Germinal center (tissue), 1 donor: ENCODE results near the gene MAVS.
"Not testable (repeated sequence)": the region's sequence is repeated elsewhere in the genome, so short reads cannot be mapped to it uniquely, and the experiment has no call there.

Source experiments
- DNase-seq: peaks from one replicate; pipeline ENCODE4 v3.0.0; 2012; ENCODE audit warnings: mixed read lengths, low spot score

Gene MAVS

GRCh38 chr20:3815703-3816315 is 30.8 kb upstream of the MAVS start:
- DNase-seq = no peak

DNA sequence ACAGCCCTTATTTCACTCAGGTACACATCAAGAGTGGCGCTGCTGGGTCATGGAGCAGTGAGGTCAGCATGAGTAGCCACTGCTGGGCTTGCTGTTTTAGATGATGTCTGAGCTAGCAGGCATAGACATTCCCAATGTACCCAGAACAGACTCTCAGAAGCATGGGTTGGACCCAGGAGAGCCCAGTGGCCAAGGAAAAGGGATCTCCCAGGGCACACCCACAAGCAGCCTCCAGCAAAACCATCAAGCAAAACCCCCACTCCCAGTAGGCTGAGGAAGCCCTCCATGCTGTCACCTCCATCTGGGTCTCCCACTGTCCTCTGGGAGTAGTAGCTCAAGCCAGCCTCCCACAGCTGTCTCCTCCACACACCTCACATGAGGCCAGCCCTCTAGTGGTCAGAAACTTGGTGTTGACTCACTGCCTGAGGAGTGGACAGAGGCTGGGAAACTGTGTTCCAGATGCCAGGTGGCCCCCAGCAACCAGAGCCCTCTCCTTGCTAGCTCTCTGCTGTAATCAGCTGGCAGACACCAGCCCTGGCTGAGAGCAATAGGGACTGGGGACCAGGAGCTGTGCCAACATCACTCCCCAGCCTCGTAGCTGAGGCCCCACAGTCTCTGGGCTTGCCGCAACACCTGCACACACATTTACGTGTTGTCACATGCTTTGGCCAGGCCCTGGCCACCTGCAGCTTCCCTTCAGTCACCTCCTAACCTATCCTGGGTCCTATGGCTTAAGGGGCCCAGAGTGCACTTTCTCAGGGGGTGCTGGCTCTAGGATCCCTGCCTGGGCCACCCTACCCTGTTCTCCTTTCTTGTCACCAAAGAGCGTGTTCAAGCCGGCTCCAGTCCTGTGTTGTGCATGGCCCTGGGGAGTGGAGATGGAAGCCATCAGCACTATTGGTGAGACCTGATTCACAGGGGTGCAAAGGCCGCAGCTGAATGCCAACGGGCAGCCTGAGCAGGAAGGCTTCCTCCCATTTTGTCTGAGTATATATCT is 28.2 kb upstream of the MAVS start:
- DNase-seq = no peak

DNA sequence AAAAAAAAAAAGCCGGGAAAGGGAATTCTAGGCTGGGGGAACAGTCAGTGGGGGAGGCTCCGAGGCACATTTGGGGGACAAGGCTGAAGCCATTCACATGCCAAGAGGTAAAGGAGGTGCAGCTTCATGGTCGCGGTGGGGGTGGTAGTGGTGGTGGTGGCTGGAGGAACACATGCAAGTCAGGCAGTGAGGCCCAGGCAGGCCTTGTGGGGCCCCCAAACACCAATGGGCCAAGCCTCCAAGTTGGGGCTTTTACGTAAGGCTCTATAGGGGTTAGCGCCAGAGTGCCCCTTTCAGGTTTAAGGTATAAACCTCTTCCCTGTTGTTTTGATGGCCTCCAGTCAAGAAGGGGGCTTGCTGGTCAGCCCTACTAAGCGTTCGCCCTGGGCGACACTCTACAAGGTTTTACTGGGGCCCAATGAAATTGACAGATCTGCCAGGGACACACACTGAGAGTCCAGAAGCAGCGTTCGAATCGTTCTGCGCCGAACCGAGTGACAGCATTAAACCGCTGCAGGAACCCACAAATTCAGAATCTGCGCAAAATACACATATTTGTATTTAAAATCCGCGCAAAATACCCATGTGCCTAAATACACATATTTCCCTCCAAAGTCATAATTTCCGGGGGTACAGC is 27.1 kb upstream of the MAVS start:
- no peak for DNase-seq

GRCh38 chr20:3820048-3820900 is 26.4 kb upstream of the MAVS start, which contains the start of gene AP5S1:
Gene AP5S1, plus strand, starts transcription at chr20:3820547. Its CDS starts 1,571 bp downstream, at chr20:3822118.
- DNase-seq = peak; percentile 88

- no peak for DNase-seq
Observed at GRCh38 chr20:3820901-3821727, 25.5 kb upstream of the MAVS start.

DNA sequence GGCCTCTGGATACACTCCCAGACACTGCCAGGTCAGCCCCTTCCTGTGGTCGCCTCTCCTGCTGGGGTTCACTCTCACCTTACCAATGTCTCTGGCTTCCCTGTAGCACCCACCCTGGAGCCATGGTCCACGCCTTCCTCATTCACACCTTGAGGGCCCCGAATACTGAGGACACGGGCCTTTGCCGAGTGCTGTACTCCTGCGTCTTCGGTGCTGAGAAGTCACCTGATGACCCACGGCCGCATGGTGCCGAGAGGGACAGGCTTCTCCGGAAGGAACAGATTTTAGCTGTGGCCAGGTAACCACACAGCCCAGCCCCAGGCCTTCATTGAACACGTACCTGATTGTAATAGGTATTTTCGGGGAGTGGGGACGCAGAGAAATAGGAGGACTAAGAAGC is 24.6 kb upstream of the MAVS start:
- no peak for DNase-seq

- DNase-seq = no peak
Observed at GRCh38 chr20:3823881-3824280, 22.8 kb upstream of the MAVS start.

DNA sequence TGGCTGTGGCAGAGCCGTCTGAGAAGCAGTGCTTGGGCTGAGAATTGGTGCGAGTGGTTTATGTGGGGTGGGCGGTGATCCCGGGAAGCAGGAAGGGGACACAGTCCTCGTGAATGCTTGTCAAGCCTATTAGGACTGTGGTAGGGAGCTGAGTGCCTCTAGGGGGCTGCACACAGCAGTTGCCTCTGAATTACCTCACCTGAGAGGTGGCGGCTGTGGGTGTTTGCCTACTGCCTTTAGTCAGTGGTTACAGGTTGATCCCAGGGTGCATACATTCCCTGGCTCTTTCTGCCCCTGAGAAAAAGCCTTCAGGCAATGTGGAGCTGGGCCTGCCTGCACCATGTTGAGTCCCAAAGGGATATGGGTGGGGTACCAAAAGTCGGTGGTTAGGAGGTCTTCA is 21.1 kb upstream of the MAVS start:
- DNase-seq = no peak

DNA sequence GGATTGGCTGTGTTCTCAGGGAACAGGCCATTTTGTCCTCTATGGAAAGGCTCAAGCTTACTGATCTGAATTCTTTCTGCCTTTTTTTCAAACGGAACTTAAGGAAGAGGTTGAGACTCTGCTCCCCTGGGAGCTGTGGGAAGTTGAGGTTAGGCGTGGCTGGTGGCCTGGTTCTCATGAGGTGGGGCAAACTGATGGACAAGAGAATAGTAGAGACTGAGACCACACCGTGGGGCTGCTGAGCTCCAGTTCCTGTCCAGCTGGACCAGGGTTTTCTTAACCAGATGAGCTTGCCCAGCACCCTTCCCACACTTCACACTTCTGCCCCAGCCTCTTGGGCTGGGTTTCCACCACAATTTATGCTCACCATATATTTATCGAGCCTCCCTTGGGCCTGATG is 20.2 kb upstream of the MAVS start:
- DNase-seq = no peak

DNA sequence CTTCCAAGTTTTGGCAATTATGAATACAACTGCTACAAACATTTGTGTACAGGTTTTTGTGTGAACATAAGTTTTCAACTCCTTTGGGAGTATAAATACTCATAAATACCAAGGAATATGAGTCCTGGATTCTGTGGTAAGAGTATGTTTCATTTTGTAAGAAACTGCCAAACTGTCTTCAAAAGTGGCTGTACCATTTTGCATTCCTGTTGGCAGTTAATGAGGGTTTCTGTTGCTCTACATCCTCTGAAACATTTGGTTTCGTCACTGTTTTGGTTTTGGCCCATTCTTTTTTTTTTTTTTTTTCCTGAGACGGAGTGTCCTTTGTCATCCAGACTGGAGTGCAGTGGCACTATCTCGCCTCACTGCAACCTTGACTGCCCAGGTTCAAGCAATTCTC is 17.8 kb upstream of the MAVS start:
- DNase-seq = no peak

GRCh38 chr20:3829891-3830290 is 16.7 kb upstream of the MAVS start:
- not testable (repeated sequence) for DNase-seq

- DNase-seq = no peak
Observed at GRCh38 chr20:3836132-3836531, 10.5 kb upstream of the MAVS start.

GRCh38 chr20:3839328-3839727 is 7.3 kb upstream of the MAVS start:
- no peak for DNase-seq

DNA sequence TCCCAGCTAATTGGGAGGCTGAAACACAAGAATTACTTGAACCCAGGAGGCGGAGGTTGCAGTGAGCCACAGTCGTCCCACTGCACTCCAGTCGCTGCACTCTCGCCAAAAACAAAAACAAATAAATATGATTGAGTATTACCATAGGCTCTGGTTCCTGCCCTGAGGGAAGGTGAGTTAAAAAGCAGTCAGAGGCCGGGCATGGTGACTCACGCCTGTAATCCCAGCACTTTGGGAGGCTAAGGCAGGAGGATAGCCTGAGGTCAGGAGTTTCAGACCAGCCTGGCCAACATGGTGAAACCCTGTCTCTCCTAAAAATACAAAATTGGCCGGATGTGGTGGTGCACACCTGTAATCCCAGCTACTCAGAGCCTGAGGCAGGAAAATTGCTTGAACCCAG is 6.4 kb upstream of the MAVS start:
- DNase-seq = not testable (repeated sequence)

- no peak for DNase-seq
Observed at GRCh38 chr20:3842348-3842930, 4.2 kb upstream of the MAVS start.

DNA sequence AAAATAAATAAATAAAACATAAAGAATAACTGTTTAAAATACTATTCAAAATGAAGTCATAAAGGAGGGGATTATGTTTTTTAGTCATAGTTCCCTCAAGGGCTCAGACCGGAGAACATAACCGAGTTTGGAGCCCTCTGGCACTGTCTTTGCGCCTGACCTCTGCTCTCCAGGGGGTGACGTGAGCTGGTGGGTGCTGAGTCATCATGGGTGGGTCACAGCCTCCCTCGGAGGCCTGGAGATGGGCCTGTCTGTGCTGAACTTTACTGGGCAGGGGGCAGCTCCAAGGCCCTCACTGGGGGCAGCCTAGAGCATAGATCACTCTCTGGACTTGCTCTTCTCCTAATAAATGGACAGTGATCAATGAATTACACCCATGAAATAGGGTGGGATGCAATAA is 3.1 kb upstream of the MAVS start:
- no peak for DNase-seq

DNA sequence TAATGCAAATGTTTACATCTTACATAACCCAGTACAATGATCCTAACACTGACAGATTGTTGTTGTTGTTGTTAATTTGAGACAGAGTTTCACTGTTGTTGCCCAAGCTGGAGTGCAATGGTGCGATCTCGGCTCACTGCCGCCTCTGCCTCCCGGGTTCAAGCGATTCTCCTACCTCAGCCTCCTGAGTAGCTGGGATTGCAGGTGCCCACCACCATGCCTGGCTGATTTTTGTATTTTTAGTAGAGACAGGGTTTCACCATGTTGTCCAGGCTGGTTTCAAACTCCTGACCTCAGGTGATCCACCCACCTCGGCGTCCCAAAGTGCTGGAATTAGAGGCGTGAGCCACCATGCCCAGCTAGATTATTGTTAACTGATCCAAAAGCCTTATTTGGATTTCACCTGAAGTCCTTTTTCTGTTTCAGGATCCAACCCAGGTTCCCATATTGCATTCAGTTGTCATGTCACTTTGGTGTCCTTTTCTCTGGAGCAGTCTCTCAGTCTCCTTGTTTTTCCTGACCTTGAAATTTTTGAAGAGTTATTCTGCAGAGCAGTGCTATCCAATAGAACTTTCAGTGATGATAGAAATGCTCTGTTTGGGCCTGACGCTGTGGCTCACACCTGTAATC is 2.5 kb upstream of the MAVS start:
- not testable (repeated sequence) for DNase-seq

DNA sequence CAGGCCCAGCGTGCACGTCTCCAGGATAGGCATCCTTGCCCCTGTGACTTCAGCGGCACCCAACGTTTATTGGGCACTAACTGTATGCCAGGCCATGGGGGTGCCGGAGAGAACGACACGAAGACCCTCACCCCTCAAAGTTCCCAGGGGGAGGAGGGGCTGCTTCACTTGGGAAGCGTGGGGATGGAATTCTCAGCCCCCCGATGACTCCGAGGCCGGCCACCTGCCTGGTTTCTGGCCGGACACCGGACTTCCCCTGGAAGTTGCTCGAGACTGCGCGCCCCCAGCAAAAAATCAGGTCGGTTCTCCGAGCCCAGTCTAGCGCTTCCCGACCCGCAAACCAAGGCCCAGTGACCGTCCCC is 275 bp upstream of the MAVS start:
- DNase-seq = no peak

- no peak for DNase-seq
Observed at GRCh38 chr20:3847429-3847940, 851 bp downstream of the MAVS start.

DNA sequence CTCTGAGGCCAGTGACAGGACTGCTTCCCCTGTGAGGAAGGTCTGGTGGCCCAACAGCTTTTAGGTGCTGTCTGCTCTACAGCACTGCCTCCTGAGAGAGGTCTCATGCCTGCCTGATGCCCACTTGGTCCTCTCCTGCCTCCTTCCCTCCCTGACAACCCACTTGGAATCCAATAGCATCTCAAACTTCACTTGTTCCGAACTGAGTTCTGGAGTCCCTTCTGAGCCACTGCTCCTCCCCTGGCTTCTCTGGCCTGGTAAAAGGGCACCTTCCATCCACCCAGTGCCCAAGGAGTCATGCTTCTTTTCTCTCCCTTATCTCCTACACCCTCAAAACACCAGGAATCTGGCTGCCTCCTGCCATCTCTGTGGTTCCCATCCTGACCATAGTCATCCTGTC is 1.9 kb downstream of the MAVS start:
- DNase-seq = no peak
